GM12872 (cell line): ENCODE measurements around the gene NEUROG1.

Experiments
- CTCF ChIP-seq: IDR thresholded peaks from 3 replicates; pipeline ENCODE4 v1.5.1; 2011; ENCODE audit warnings: low read depth, mild to moderate bottlenecking, low read length, moderate library complexity; ENCODE audit not compliant: insufficient read depth

The NEUROG1 gene

GRCh38 chr5:135484674-135485086, 51.1 kb downstream of the NEUROG1 start:
- no peak for TF ChIP-seq CTCF
